Stromal cell of bone marrow (primary cell): ENCODE results near the gene ABCE1.

Source experiments
- DNase-seq: peaks from one replicate; pipeline ENCODE4 v3.0.0-alpha.2; 2012; ENCODE audit warnings: low read depth

ABCE1 gene

DNA sequence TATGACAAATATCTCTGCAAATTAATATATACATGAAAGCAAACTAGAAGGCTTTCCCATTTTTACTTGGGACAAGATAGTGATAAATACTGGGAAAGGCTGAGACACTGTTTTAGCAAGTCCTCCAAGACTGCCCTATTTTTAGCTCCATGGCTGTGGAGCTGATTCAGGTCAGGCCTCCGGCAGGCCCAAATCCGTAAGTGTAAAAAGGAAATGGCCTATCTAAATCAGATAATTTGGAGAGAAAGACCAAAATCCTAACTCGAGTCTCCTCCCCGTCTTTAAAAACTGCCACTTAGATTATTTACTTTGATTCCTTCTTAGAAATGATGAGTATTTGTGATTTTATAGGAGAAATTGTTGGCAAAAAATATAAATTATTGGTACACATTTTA is 79.4 kb downstream of the ABCE1 start:
- DNase-seq: peak; percentile 16

DNA sequence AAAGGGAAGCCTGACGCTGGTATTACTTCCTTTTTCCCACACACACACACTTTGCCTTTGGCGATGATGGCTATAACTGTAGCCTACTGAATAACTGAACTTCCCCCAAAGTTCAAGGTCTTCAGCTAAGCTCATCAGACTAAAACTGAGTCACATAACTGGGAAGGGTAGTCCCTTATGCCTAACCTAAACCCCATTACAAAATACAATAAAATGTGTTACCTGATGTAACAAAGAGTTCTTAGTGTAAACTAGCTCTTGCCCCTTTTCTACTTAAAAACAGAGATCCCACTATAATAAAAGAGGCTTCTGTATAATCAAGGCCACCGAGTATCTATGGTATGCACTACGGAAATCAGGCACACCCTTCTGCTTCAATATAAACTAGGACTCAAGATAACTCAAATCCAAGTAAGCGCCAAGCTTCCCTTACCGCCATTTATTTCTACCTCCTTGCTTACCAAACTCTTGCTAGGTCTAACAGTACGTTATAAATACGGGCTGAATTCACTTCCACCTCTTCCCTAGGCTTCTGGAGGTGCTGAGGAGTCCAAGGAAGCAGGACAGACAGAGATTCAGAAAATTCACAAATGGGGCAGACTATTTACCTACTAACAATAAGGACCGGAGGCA is 79.9 kb downstream of the ABCE1 start:
- DNase-seq: no peak

DNA sequence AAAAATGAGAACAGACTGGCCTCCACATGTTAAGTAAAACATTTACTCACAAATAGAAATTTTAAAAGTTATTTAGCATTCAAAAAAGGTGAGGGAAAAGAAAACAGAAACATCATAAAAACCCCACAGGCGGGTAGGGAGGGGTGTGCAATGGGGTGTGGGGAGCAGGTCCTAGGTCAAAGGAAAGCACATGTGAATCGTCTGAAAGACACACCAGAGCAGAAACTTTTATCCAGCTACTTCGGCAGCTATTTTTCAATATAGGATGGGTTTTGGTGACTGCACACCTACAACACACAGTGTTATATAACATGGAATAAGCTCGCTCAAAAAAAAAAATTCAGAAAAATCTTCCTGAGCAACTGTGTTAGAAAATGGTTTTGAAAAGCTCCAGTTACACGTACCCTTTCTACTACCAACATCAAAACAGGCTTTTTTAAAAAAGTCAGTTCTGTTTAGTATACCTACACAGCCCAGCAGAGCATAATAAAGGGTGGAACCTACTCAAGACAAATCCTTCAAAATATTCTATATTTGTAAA is 80.7 kb downstream of the ABCE1 start:
- no peak for DNase-seq
